Measurements from ENCODE around the gene RBM26.
"Not testable (repeated sequence)": the region's sequence is repeated elsewhere in the genome, so short reads cannot be mapped to it uniquely, and the experiment has no call there.

The RBM26 gene

GRCh38 chr13:79386125-79386826, 19.8 kb downstream of the RBM26 start:
- DNase-seq, result no peak

- DNase-seq, result no peak
Observed at GRCh38 chr13:79385694-79386093, 20.4 kb downstream of the RBM26 start.

- no peak for DNase-seq
Observed at GRCh38 chr13:79384022-79384610, 21.9 kb downstream of the RBM26 start.

- DNase-seq, result no peak
Observed at GRCh38 chr13:79382545-79383275, 23.3 kb downstream of the RBM26 start.

GRCh38 chr13:79380997-79381396, 25.1 kb downstream of the RBM26 start:
- no peak for DNase-seq

- no peak for DNase-seq
Observed at GRCh38 chr13:79379274-79379673, 26.8 kb downstream of the RBM26 start.

GRCh38 chr13:79376843-79377242, 29.2 kb downstream of the RBM26 start:
- DNase-seq, result no peak

- DNase-seq, result no peak
Observed at GRCh38 chr13:79374578-79374977, 31.5 kb downstream of the RBM26 start.

GRCh38 chr13:79373916-79374315, 32.1 kb downstream of the RBM26 start:
- DNase-seq, result no peak

GRCh38 chr13:79369226-79369625, 36.8 kb downstream of the RBM26 start:
- DNase-seq, result no peak

GRCh38 chr13:79365981-79366380, 40.1 kb downstream of the RBM26 start:
- no peak for DNase-seq

- no peak for DNase-seq
Observed at GRCh38 chr13:79361299-79361698, 44.8 kb downstream of the RBM26 start.

GRCh38 chr13:79360095-79360494, 46.0 kb downstream of the RBM26 start:
- DNase-seq, result no peak

GRCh38 chr13:79359064-79359463, 47.0 kb downstream of the RBM26 start:
- no peak for DNase-seq

GRCh38 chr13:79354285-79354684, 51.8 kb downstream of the RBM26 start:
- no peak for DNase-seq

GRCh38 chr13:79353693-79354092, 52.4 kb downstream of the RBM26 start:
- DNase-seq, result no peak

- DNase-seq, result no peak
Observed at GRCh38 chr13:79352107-79352506, 53.9 kb downstream of the RBM26 start.

- DNase-seq, result not testable (repeated sequence)
Observed at GRCh38 chr13:79349608-79350007, 56.4 kb downstream of the RBM26 start.

GRCh38 chr13:79349011-79349410, 57.0 kb downstream of the RBM26 start:
- no peak for DNase-seq

GRCh38 chr13:79346300-79346914, 59.6 kb downstream of the RBM26 start:
- no peak for DNase-seq

GRCh38 chr13:79341202-79341601, 64.9 kb downstream of the RBM26 start:
- no peak for DNase-seq

- DNase-seq, result no peak
Observed at GRCh38 chr13:79340490-79340889, 65.6 kb downstream of the RBM26 start.

- DNase-seq, result no peak
Observed at GRCh38 chr13:79338343-79338742, 67.7 kb downstream of the RBM26 start.

- no peak for DNase-seq
Observed at GRCh38 chr13:79336966-79337365, 69.1 kb downstream of the RBM26 start.

Measured in NCI-H2029 treated with DMSO at 0.1 percent for 48 hours (cell line).